ENCODE data around the gene GGT7.
A peak's percentile ranks its signal among the peaks of the same experiment; 100 is the strongest.
"Not testable (repeated sequence)": the region's sequence is repeated elsewhere in the genome, so short reads cannot be mapped to it uniquely, and the experiment has no call there.

The GGT7 gene

GRCh38 chr20:34872622-34873224 lies at the start of gene GGT7:
GGT7 (minus strand) TSS chr20:34872856; CDS start chr20:34872815, 41 bp downstream.
- H3K79me2 ChIP-seq (ENCODE audit: control insufficient read depth, insufficient read depth, low read length, unreplicated experiment) = peaks cover 2% of the 10 kb centered on the region
- peak within 1 kb of the TSS; percentile 96 for H2AFZ ChIP-seq (ENCODE audit: low read length, unreplicated experiment)
- H3K4me1 ChIP-seq (ENCODE audit: control insufficient read depth, insufficient read depth, low read length, unreplicated experiment) = peaks cover 19% of the 10 kb centered on the region
- H3K27me3 ChIP-seq (ENCODE audit: insufficient read depth, low read length) = no peaks in the 10 kb centered on the region
- H3K27ac ChIP-seq (ENCODE audit: low read depth, low read length) = no peak within 1 kb of the TSS
- H3K4me3 ChIP-seq (ENCODE audit: low read depth, low read length) = peak within 1 kb of the TSS; percentile 84
- H3K36me3 ChIP-seq (ENCODE audit: insufficient read depth, low read length) = no peaks in the 10 kb centered on the region

- H3K79me2 ChIP-seq (ENCODE audit: control insufficient read depth, insufficient read depth, low read length, unreplicated experiment) = no peaks in the 10 kb centered on the region
- no peak overlapping the region for H2AFZ ChIP-seq (ENCODE audit: low read length, unreplicated experiment)
- H3K27me3 ChIP-seq (ENCODE audit: insufficient read depth, low read length) = no peaks in the 10 kb centered on the region
- peak overlapping the region; percentile 5 for H3K27ac ChIP-seq (ENCODE audit: low read depth, low read length)
- H3K4me1 ChIP-seq (ENCODE audit: control insufficient read depth, insufficient read depth, low read length, unreplicated experiment) = peaks cover 25% of the 10 kb centered on the region
- H3K36me3 ChIP-seq (ENCODE audit: insufficient read depth, low read length) = peaks cover 23% of the 10 kb centered on the region; the same call in 1 of the 2 replicates
- no peak overlapping the region for H3K4me3 ChIP-seq (ENCODE audit: low read depth, low read length)
Observed at GRCh38 chr20:34921436-34921835, 48.8 kb upstream of the GGT7 start.

GRCh38 chr20:34920055-34920454 lies 47.4 kb upstream of the GGT7 start:
- Histone ChIP-seq H3K4me1 (ENCODE audit: control insufficient read depth, insufficient read depth, low read length, unreplicated experiment) (peaks cover 25% of the 10 kb centered on the region), H3K79me2 (ENCODE audit: control insufficient read depth, insufficient read depth, low read length, unreplicated experiment) (no peaks in the 10 kb centered on the region), H3K27me3 (ENCODE audit: insufficient read depth, low read length) (no peaks in the 10 kb centered on the region), H3K27ac (ENCODE audit: low read depth, low read length) (no peak overlapping the region), H3K4me3 (ENCODE audit: low read depth, low read length) (no peak overlapping the region), H3K36me3 (ENCODE audit: insufficient read depth, low read length) (peaks cover 15% of the 10 kb centered on the region; the same call in 1 of the 2 replicates), H2AFZ (ENCODE audit: low read length, unreplicated experiment) (no peak overlapping the region)

GRCh38 chr20:34916774-34917354 lies 44.2 kb upstream of the GGT7 start:
- H3K4me3 ChIP-seq (ENCODE audit: low read depth, low read length) = no peak overlapping the region
- no peaks in the 10 kb centered on the region for H3K27me3 ChIP-seq (ENCODE audit: insufficient read depth, low read length)

GRCh38 chr20:34915749-34916455 lies 43.2 kb upstream of the GGT7 start:
- Histone ChIP-seq H3K27ac (ENCODE audit: low read depth, low read length) (no peak overlapping the region), H3K4me1 (ENCODE audit: control insufficient read depth, insufficient read depth, low read length, unreplicated experiment) (no peaks in the 10 kb centered on the region), H3K27me3 (ENCODE audit: insufficient read depth, low read length) (no peaks in the 10 kb centered on the region)

More at GRCh38 chr20:34916774-34917354, 44.2 kb upstream of the GGT7 start:
- no peak overlapping the region for H3K27ac ChIP-seq (ENCODE audit: low read depth, low read length)
- H3K4me1 ChIP-seq (ENCODE audit: control insufficient read depth, insufficient read depth, low read length, unreplicated experiment) = peaks cover 9% of the 10 kb centered on the region
- no peaks in the 10 kb centered on the region for H3K79me2 ChIP-seq (ENCODE audit: control insufficient read depth, insufficient read depth, low read length, unreplicated experiment)
- no peak overlapping the region for H2AFZ ChIP-seq (ENCODE audit: low read length, unreplicated experiment)
- H3K36me3 ChIP-seq (ENCODE audit: insufficient read depth, low read length) = peaks cover 8% of the 10 kb centered on the region; the same call in 1 of the 2 replicates

GRCh38 chr20:34915131-34915530 lies 42.5 kb upstream of the GGT7 start:
- Histone ChIP-seq H3K27me3 (ENCODE audit: insufficient read depth, low read length) (no peaks in the 10 kb centered on the region), H3K4me3 (ENCODE audit: low read depth, low read length) (no peak overlapping the region), H3K36me3 (ENCODE audit: insufficient read depth, low read length) (peaks cover 4% of the 10 kb centered on the region; the same call in 1 of the 2 replicates), H3K79me2 (ENCODE audit: control insufficient read depth, insufficient read depth, low read length, unreplicated experiment) (no peaks in the 10 kb centered on the region), H3K4me1 (ENCODE audit: control insufficient read depth, insufficient read depth, low read length, unreplicated experiment) (no peaks in the 10 kb centered on the region), H2AFZ (ENCODE audit: low read length, unreplicated experiment) (no peak overlapping the region), H3K27ac (ENCODE audit: low read depth, low read length) (no peak overlapping the region)

More at GRCh38 chr20:34915749-34916455, 43.2 kb upstream of the GGT7 start:
- Histone ChIP-seq H2AFZ (ENCODE audit: low read length, unreplicated experiment) (no peak overlapping the region), H3K79me2 (ENCODE audit: control insufficient read depth, insufficient read depth, low read length, unreplicated experiment) (no peaks in the 10 kb centered on the region), H3K36me3 (ENCODE audit: insufficient read depth, low read length) (peaks cover 8% of the 10 kb centered on the region; the same call in 1 of the 2 replicates), H3K4me3 (ENCODE audit: low read depth, low read length) (no peak overlapping the region)

GRCh38 chr20:34907616-34908469 lies 35.2 kb upstream of the GGT7 start:
- H3K36me3 ChIP-seq (ENCODE audit: insufficient read depth, low read length) = no peaks in the 10 kb centered on the region
- no peaks in the 10 kb centered on the region for H3K27me3 ChIP-seq (ENCODE audit: insufficient read depth, low read length)
- H3K27ac ChIP-seq (ENCODE audit: low read depth, low read length) = peak overlapping the region; percentile 74
- H3K4me1 ChIP-seq (ENCODE audit: control insufficient read depth, insufficient read depth, low read length, unreplicated experiment) = peaks cover 22% of the 10 kb centered on the region
- H3K79me2 ChIP-seq (ENCODE audit: control insufficient read depth, insufficient read depth, low read length, unreplicated experiment) = no peaks in the 10 kb centered on the region
- H2AFZ ChIP-seq (ENCODE audit: low read length, unreplicated experiment) = no peak overlapping the region
- peak overlapping the region; percentile 20; the same call in 1 of the 2 replicates for H3K4me3 ChIP-seq (ENCODE audit: low read depth, low read length)

- H3K4me1 ChIP-seq (ENCODE audit: control insufficient read depth, insufficient read depth, low read length, unreplicated experiment) = peaks cover 25% of the 10 kb centered on the region
- no peak overlapping the region for H2AFZ ChIP-seq (ENCODE audit: low read length, unreplicated experiment)
- no peaks in the 10 kb centered on the region for H3K27me3 ChIP-seq (ENCODE audit: insufficient read depth, low read length)
- H3K79me2 ChIP-seq (ENCODE audit: control insufficient read depth, insufficient read depth, low read length, unreplicated experiment) = no peaks in the 10 kb centered on the region
- no peak overlapping the region for H3K4me3 ChIP-seq (ENCODE audit: low read depth, low read length)
- no peaks in the 10 kb centered on the region for H3K36me3 ChIP-seq (ENCODE audit: insufficient read depth, low read length)
- H3K27ac ChIP-seq (ENCODE audit: low read depth, low read length) = no peak overlapping the region
Observed at GRCh38 chr20:34904202-34904621, 31.6 kb upstream of the GGT7 start.

GRCh38 chr20:34898731-34899130 lies 26.1 kb upstream of the GGT7 start:
- not testable (repeated sequence) for H2AFZ ChIP-seq (ENCODE audit: low read length, unreplicated experiment); H3K36me3 ChIP-seq (ENCODE audit: insufficient read depth, low read length); H3K27me3 ChIP-seq (ENCODE audit: insufficient read depth, low read length); H3K79me2 ChIP-seq (ENCODE audit: control insufficient read depth, insufficient read depth, low read length, unreplicated experiment); H3K27ac ChIP-seq (ENCODE audit: low read depth, low read length); H3K4me3 ChIP-seq (ENCODE audit: low read depth, low read length)
- peaks cover 10% of the 10 kb centered on the region for H3K4me1 ChIP-seq (ENCODE audit: control insufficient read depth, insufficient read depth, low read length, unreplicated experiment)

- peaks cover 10% of the 10 kb centered on the region for H3K4me1 ChIP-seq (ENCODE audit: control insufficient read depth, insufficient read depth, low read length, unreplicated experiment)
- not testable (repeated sequence) for H3K27me3 ChIP-seq (ENCODE audit: insufficient read depth, low read length); H3K79me2 ChIP-seq (ENCODE audit: control insufficient read depth, insufficient read depth, low read length, unreplicated experiment); H2AFZ ChIP-seq (ENCODE audit: low read length, unreplicated experiment); H3K4me3 ChIP-seq (ENCODE audit: low read depth, low read length); H3K36me3 ChIP-seq (ENCODE audit: insufficient read depth, low read length); H3K27ac ChIP-seq (ENCODE audit: low read depth, low read length)
Observed at GRCh38 chr20:34898129-34898528, 25.5 kb upstream of the GGT7 start.

Measured in ACC112 (cell line).